HPDE6-E6E7 (cell line): Measurements from ENCODE around the gene MACF1.
"Not testable (repeated sequence)": the region's sequence is repeated elsewhere in the genome, so short reads cannot be mapped to it uniquely, and the experiment has no call there.

Experiments used
- DNase-seq: peaks from one replicate; pipeline ENCODE4 v3.0.0; 2011; ENCODE audit warnings: missing footprints; ENCODE audit errors: extremely low spot score

MACF1 gene

DNA sequence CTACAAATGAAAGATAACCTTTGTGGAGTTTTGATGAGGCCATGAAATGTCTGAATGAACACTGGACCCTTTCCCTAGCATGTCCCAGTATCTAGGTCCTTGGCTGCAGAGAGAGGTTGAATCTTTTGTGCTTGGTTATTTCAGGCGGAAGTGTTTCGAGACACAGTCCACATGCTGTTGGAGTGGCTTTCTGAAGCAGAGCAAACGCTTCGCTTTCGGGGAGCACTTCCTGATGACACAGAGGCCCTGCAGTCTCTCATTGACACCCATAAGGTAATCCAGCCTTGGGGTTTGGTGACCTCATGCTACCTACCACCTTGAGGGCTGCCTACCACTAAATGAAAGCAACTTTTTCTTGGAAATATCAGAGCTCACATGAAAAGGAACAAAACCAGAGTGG lies 248.0 kb downstream of the MACF1 start:
- no peak for DNase-seq

- DNase-seq, result no peak
These were observed 249.1 kb downstream of the MACF1 start for GRCh38 chr1:39453603-39454002.

DNA sequence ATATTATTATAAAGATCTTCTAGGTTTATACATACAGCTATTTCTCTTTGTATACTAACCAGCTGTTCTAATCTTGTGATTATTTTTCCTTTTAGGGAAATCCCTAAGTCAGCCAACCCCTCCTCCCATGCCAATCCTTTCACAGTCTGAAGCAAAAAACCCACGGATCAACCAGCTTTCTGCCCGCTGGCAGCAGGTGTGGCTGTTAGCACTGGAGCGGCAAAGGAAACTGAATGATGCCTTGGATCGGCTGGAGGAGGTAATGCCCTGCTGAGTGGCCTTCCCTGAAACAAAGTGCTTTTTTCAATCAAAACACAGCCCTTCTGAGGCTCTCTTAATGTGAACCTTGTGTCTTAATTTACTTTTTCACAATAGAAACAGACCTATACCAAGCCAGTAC lies 254.5 kb downstream of the MACF1 start:
- no peak for DNase-seq

DNA sequence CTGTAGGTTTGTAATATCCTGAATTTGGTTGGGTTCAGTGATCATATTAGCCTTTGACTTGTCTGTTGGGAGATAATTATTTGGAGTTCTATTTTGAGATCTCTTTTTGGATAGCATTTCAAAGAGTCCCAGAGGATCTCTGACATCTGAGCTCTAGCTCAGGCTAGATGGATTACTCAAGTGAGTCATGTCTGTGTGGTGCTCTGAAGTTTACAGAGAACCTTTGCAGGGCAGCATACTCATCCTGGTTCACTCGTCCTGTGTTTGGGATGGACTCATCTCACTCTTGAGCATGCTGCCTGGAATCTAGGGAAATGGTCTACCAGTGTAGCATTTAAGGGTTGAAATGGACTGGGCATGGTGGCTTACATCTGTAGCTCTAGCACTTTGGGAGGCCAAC lies 257.6 kb downstream of the MACF1 start:
- DNase-seq, result no peak

DNA sequence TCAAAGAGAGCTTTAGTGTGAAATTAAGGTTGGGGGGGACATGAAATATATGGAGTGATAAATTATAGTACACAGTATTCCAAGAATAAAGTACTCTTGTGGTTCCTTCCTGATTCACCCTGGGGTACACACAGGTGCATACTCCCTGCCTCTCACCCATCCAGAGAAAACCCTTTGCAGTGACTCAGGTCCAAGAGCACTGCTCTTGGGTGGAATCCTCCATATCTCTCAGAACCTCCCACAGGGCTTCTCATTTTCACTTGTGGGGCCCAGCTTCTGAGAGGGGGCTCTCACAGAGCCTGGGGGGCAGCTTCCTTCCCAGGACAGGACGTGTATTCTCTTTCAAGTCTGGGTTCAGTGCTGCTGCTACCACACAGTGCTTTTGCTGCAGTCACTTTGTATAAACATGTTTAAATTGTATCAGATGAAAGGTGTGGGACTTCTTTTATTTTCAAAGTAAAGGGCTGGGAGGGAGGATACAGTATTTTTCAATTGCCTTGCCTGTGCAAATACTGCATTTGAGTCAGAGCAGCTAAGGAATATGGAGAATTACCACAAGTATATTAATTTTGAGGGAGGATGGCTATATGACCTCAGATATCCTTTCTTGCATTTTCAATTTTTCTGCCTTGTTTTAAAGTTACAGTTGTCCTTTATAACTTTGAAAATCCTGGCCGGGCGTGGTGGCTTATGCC lies 262.1 kb downstream of the MACF1 start:
- DNase-seq, result no peak

- DNase-seq, result not testable (repeated sequence)
These were observed 262.7 kb downstream of the MACF1 start for GRCh38 chr1:39467108-39467720.

DNA sequence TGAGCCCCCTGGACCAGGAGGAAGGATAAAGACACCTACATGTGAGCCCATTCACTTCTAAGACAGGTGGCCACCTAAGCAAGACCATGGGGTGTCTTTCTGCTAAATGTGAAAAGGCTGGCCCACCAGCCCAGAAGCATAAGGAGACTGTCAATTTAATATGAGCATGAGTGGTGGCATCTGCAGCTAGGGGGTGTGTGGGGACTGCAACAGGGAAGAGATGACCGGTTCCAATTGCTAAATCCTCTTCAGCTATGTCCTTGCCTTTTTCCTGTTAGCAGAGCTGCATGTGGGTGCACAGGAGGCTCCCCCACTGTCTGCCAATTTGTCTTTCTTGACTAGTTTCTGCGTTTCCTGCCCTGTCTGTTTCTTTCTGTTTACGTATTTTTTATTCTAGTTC lies 264.7 kb downstream of the MACF1 start:
- no peak for DNase-seq

DNA sequence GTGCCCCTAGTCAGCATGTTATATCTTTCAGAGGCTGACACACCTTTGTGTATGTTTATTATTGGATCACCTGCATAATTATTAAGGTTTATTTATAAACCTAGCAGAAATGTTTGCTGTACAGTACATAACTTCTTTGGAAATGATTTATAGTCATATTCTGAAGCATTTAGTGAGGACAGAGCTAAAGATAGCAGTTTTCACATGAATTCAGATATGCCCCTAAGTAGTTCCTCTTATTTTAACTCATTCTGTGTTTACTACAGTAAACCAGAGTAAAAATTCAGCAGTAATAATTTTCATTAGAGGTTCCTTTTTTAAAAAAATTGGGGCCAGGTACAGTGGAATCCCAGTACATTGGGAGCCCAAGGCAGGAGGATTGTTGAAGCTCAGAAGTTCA lies 265.5 kb downstream of the MACF1 start:
- no peak for DNase-seq

DNA sequence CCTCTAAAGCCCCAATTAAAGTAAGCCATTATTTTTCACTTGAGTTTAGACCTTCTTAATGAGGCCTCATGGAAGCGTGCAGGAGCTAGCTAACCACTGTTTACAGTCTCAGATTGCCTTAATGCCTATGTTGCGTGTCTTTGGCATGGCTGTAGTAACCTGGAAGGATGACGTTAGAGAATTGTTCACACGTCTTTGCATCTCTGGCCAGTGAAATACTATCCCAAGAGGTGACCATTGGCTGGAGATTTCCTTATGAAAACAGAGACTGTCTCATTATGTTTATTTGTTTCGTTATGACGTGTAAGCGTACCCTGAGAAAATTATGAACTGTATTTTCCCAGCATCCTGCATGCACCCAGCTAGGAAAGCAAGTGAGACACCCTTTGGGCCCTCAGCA lies 268.3 kb downstream of the MACF1 start:
- no peak for DNase-seq

DNA sequence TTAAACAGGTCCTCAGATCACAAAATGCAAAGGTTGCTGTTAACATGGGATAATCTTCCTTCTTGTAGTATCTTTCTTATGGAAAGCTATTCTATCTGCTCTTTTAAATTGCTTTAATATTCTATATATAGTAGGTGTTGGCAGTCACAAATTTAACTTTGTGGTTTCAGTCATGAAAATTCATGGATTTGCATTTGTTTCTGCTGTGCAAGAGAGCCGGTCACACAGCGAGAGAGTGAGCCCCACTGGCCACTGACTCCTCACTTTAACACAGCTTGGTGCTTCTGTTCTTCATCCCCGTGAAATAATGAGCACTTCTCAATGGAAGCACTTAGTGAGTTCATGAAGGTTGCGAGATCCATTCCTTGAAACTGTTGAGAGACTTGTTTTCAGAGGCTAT lies 268.8 kb downstream of the MACF1 start:
- DNase-seq, result no peak

GRCh38 chr1:39474810-39475209 lies 270.3 kb downstream of the MACF1 start:
- DNase-seq, result no peak

DNA sequence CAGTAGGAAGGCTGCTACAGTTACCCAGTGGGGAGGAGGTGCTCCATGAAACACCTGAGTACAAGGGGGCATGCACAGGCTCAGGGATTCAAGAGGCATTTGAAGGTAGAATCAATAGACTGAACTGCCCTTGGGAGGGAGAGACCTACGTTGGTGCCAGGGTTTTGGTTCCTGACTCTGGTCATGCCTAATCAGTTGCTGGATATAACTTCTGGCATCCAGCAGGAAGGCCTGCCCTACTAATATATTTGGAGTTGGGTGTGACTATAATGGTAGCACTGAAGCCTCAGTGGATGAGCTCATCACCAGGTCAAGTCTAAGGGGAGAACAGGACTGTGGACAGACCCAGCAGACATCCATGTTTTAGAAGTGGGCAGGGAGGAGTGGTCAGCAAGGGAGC lies 271.1 kb downstream of the MACF1 start:
- not testable (repeated sequence) for DNase-seq

- no peak for DNase-seq
These were observed 273.8 kb downstream of the MACF1 start for GRCh38 chr1:39478126-39478915.

GRCh38 chr1:39481289-39481688 lies 276.8 kb downstream of the MACF1 start:
- no peak for DNase-seq

- DNase-seq, result no peak
These were observed 278.8 kb downstream of the MACF1 start for GRCh38 chr1:39483276-39483675.

GRCh38 chr1:39484564-39484963 lies 280.1 kb downstream of the MACF1 start:
- no peak for DNase-seq

- DNase-seq, result no peak
These were observed 280.7 kb downstream of the MACF1 start for GRCh38 chr1:39485046-39485803.

DNA sequence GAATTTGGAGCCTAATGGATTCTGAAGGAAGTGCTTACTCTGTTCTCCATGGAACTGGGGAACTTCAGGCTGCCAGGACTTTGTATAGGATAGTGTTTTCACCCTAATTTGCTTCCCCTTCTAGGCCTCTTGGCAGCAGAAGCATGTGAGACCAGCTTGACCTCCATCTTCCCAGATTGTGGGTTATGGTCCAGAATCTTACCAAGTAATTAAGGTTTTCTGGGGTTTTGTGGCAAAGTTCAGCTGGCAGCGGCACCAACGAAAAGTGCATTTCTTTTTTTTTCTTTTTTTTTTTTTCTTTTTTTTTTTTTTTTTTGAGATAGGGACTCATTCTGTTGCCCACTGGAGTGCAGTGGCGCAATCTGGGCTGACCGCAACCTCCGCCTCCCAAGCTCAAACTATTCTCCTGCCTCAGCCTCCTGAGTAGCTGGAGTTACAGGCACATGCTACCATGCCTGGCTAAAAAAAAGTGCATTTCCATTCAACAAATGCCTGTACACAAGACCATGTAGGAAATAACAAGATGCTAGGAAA lies 283.6 kb downstream of the MACF1 start:
- DNase-seq, result no peak

GRCh38 chr1:39488793-39489566 lies 284.5 kb downstream of the MACF1 start:
- DNase-seq, result no peak

DNA sequence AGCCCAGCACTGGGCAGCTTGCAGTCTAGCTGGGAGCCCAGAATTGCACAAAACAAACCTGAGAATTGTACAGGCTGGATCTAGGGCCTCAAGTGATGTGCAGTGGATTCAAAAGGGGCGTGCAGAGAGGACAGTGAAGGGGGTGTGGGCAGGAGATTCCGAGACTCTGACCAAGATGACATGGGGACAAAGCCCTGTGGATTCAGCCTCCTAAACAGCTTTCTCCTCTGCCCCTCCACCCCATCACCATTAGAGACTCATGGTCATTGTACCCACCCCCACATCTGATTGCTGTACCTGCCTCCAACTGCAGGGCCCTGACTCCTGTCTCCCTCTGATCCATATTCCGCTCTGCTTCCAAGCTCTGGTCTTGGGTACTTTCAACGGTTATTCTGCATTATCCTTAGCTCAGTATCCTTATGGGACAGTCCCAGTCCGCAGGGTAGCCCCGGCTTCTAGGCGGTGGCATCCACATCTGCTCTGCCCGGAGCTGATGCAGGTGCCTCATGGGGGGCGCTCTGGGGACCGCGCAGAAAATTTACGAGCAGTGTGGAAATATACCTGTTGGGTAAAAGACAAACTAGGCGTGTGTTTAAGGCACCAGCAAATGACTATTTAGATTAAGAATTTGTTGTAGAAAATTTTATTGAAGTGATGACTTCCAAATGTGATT lies 285.2 kb downstream of the MACF1 start:
- no peak for DNase-seq
